ENCODE measurements around the gene SH3GL2.

The SH3GL2 gene

GRCh38 chr9:17810728-17811571 lies 232.1 kb downstream of the SH3GL2 start:
- DNase-seq (ENCODE audit: low read depth) = no peak

- DNase-seq (ENCODE audit: low read depth) = no peak
Observed at GRCh38 chr9:17813798-17814197, 234.9 kb downstream of the SH3GL2 start.

- no peak for DNase-seq (ENCODE audit: low read depth)
Observed at GRCh38 chr9:17816431-17817027, 237.7 kb downstream of the SH3GL2 start.

GRCh38 chr9:17824191-17824590 lies 245.3 kb downstream of the SH3GL2 start:
- DNase-seq (ENCODE audit: low read depth) = no peak

GRCh38 chr9:17824616-17825264 lies 245.9 kb downstream of the SH3GL2 start:
- DNase-seq (ENCODE audit: low read depth) = no peak

GRCh38 chr9:17825265-17825659 lies 246.4 kb downstream of the SH3GL2 start:
- no peak for DNase-seq (ENCODE audit: low read depth)

GRCh38 chr9:17829064-17829463 lies 250.2 kb downstream of the SH3GL2 start:
- DNase-seq (ENCODE audit: low read depth) = no peak

- no peak for DNase-seq (ENCODE audit: low read depth)
Observed at GRCh38 chr9:17829812-17830385, 251.0 kb downstream of the SH3GL2 start.

- DNase-seq (ENCODE audit: low read depth) = no peak
Observed at GRCh38 chr9:17832812-17833211, 253.9 kb downstream of the SH3GL2 start.

GRCh38 chr9:17833846-17834245 lies 255.0 kb downstream of the SH3GL2 start:
- no peak for DNase-seq (ENCODE audit: low read depth)

- DNase-seq (ENCODE audit: low read depth) = no peak
Observed at GRCh38 chr9:17837965-17838364, 259.1 kb downstream of the SH3GL2 start.

- no peak for DNase-seq (ENCODE audit: low read depth)
Observed at GRCh38 chr9:17839776-17840175, 260.9 kb downstream of the SH3GL2 start.

GRCh38 chr9:17843236-17843635 lies 264.4 kb downstream of the SH3GL2 start:
- no peak for DNase-seq (ENCODE audit: low read depth)

Measured in activated gamma-delta T cell treated with anti-CD3 and anti-CD28 coated beads, Interleukin-2, amount 50 U/mL, for 16 hours (primary cell).